RWPE2 (cell line): ENCODE measurements around the gene CHRNA9.

Experiments used
- ATAC-seq: fragments of 200-7000 bp; cut with Tn5 transposase; 3 replicates; pipeline ENCODE4 v1.9.1; 2021; ENCODE audit warnings: low read depth
- DNase-seq: peaks from one replicate; pipeline ENCODE4 v3.0.0-alpha.2; 2020; ENCODE audit warnings: low spot score
- H3K27ac ChIP-seq: fragments of 450-650 bp; 2 replicates; pipeline ENCODE4 v1.5.1; 2017; ENCODE audit warnings: mild to moderate bottlenecking; ENCODE audit not compliant: poor library complexity, severe bottlenecking
- H3K27me3 ChIP-seq: fragments of 250-450 bp; sonication (Bioruptor Pico); 2 replicates; pipeline ENCODE4 v1.5.1; 2021; ENCODE audit warnings: mild to moderate bottlenecking, moderate library complexity; ENCODE audit not compliant: insufficient read depth, poor library complexity, severe bottlenecking
- H3K36me3 ChIP-seq: fragments of 250-450 bp; sonication (Bioruptor Pico); 2 replicates; pipeline ENCODE4 v1.5.1; 2020; ENCODE audit warnings: low read depth, mild to moderate bottlenecking, moderate library complexity
- H3K4me1 ChIP-seq: fragments of 250-450 bp; sonication (Bioruptor Pico); 2 replicates; pipeline ENCODE4 v1.5.1; 2021; ENCODE audit warnings: mild to moderate bottlenecking, moderate library complexity; ENCODE audit not compliant: insufficient read depth, poor library complexity, severe bottlenecking
- H3K4me3 ChIP-seq: fragments of 250-450 bp; sonication (Bioruptor Pico); 2 replicates; pipeline ENCODE4 v1.5.1; 2021; ENCODE audit warnings: mild to moderate bottlenecking, moderate library complexity; ENCODE audit not compliant: severe bottlenecking
- H3K9me3 ChIP-seq: fragments of 250-450 bp; sonication (Bioruptor Pico); 2 replicates; pipeline ENCODE4 v1.5.1; 2021; ENCODE audit warnings: mild to moderate bottlenecking, moderate library complexity; ENCODE audit not compliant: severe bottlenecking
- TF ChIP-seq, protein P1 (sequence below): fragments of 450-650 bp; IDR thresholded peaks from one replicate; pipeline ENCODE4 v1.5.1; 2017; ENCODE audit warnings: mild to moderate bottlenecking, moderate library complexity; ENCODE audit not compliant: poor library complexity, severe bottlenecking

The CHRNA9 gene

DNA sequence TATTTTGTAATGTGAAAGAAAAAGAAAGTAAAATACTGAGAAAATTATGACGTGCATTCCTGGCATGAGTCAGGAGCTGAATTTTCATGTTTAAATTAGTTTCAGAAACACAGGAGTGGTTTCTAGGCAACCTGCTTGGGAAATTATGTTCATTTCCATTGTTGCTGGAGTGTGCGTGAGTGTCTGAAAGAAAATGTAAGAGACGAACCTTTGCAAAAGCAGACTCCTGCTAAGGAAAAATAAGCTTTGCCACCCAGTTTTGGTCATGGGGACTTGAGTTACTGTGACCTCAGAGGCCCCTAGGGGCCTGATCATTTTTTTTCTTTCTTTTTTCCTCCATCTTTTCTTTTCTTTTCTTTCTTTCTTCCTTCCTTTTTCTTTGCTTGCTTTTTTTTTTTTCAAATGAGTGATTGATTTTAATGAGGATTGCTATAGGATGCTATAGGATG lies 18.8 kb upstream of the CHRNA9 start:
- TF ChIP-seq, protein P1, sequence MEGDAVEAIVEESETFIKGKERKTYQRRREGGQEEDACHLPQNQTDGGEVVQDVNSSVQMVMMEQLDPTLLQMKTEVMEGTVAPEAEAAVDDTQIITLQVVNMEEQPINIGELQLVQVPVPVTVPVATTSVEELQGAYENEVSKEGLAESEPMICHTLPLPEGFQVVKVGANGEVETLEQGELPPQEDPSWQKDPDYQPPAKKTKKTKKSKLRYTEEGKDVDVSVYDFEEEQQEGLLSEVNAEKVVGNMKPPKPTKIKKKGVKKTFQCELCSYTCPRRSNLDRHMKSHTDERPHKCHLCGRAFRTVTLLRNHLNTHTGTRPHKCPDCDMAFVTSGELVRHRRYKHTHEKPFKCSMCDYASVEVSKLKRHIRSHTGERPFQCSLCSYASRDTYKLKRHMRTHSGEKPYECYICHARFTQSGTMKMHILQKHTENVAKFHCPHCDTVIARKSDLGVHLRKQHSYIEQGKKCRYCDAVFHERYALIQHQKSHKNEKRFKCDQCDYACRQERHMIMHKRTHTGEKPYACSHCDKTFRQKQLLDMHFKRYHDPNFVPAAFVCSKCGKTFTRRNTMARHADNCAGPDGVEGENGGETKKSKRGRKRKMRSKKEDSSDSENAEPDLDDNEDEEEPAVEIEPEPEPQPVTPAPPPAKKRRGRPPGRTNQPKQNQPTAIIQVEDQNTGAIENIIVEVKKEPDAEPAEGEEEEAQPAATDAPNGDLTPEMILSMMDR = no peak
- H3K27me3 ChIP-seq = no peaks in the 10 kb centered on the region
- no peaks in the 10 kb centered on the region for H3K9me3 ChIP-seq
- H3K4me1 ChIP-seq = peaks cover 22% of the 10 kb centered on the region
- DNase-seq = no peak
- H3K27ac ChIP-seq = peak overlapping the region; percentile 94
- H3K36me3 ChIP-seq = no peaks in the 10 kb centered on the region
- ATAC-seq = peak; percentile 70
- H3K4me3 ChIP-seq = peak overlapping the region; percentile 2

DNA sequence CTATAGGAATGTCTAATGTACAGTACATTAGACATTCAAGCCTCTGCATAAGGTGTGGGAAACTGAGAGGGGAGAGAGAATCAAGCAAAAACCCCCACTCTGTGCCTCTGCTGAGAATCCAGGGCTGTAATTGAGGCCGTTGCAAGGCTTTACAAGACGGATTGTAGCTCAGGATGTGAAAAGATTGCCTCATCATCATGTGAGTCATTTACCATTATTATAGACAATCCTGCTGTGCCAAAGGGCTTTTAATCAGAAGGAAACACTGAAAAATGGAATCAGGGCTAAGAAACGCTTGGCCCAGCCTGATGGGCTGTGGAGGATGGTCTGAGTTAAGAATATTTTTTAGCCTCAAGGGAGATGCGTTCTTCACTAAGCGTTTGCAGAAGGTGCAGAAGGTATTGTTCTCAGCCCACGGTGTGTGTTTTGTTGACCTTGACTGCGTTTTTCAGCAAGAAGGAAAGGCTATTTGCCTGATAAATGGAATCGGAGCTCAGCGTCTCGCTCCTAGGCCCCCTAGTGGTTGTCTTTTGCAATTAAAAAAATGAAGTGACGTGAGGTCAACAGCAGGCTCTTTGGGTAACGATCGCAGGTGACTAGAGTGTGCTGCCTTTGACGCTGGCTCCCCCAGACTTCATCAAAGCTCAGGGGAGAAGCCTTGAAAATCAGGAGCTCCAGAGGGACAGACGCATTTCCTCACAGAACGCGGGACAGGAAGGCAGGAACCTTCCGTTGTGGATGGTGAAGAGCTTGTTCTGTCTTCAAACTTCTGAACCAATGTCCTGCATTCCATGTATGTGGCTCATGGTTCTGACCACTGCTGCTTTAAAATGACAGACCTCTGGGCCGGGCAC lies 18.1 kb upstream of the CHRNA9 start:
- DNase-seq = no peak

DNA sequence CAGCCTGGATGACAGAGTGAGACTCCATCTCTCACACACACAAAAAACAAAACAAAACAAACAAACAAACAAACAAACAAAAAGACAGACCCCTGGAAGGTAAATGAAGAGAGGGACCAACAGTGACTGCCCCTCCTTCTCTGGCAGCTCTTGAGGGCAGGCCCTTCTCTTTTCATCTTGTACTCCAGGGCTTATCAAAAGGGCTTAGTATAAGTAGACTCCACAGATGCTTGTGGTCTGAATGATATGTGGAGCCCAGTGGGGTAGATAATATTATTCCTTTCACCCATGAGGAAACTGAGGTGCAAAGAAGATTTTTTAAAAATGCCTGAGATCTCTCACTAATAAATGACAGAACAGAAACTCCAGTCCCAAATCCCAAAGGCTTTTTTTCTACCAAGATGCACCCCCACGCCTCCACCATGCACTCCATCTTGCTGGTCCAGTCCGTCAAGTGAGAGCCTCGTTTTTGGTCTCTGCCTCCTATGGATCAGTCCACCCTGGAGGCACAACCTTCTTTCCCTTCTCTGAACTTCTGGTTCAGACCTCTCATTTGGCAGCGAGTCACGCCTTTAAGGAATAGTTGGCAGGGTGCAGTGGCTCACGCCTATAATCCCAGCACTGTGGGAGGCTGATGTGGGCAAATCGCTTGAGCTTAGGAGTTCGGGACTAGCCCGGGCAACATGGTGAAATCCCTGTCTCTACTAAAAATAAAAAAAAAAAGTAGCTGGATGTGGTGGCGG lies 17.0 kb upstream of the CHRNA9 start:
- no peak for DNase-seq
- Histone ChIP-seq H3K27ac (peak overlapping the region; percentile 94), H3K36me3 (no peaks in the 10 kb centered on the region), H3K27me3 (no peaks in the 10 kb centered on the region), H3K9me3 (no peaks in the 10 kb centered on the region), H3K4me3 (no peak overlapping the region), H3K4me1 (peaks cover 24% of the 10 kb centered on the region)
- ATAC-seq = no peak
- TF ChIP-seq, protein P1 = no peak

More for the DNA sequence above, 18.1 kb upstream of the CHRNA9 start:
- peaks cover 24% of the 10 kb centered on the region for H3K4me1 ChIP-seq
- TF ChIP-seq, protein P1 = peak; percentile 94
- no peaks in the 10 kb centered on the region for H3K36me3 ChIP-seq
- H3K9me3 ChIP-seq = no peaks in the 10 kb centered on the region
- H3K4me3 ChIP-seq = peak overlapping the region; percentile 18
- ATAC-seq = peak; percentile 83
- H3K27ac ChIP-seq = peak overlapping the region; percentile 94
- no peaks in the 10 kb centered on the region for H3K27me3 ChIP-seq

DNA sequence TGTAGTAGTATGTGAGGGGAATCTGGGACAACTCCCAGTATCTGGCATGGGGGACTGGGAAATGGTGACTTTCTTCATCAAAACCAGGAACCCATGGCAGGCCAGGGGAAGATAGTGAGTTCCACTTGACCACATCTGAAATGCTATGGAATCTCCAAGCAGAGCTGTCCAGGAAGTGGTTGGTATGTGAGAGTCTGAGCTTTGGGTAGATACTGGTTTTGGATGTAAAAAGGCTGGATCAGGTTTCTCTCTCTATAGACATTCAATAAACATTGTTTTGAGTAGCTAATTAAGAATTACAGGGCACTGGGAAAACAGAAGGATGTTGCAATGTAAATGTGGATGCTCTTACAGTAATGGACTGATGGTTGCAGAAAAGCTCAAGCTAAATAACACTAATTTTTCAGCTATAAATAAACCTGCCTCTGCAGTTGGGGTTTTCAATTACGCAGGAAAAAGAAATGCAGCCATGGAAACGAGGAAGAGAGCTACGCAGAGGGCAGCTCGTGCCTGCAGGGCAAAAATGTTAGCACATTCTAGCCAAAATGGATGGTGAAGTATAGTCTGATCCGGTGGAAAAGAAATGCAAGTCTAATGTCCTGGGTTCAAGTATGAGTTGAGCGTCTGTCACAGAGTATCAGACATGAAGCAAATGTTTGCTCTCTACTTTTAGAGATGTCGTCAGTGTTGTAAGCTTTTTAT lies 13.4 kb upstream of the CHRNA9 start:
- Histone ChIP-seq H3K9me3 (no peaks in the 10 kb centered on the region), H3K4me1 (peaks cover 6% of the 10 kb centered on the region), H3K36me3 (no peaks in the 10 kb centered on the region), H3K27me3 (no peaks in the 10 kb centered on the region), H3K4me3 (no peak overlapping the region), H3K27ac (no peak overlapping the region)
- DNase-seq (no peak), ATAC-seq (no peak)
- TF ChIP-seq, protein P1 = no peak
